HEK293 (cell line): ENCODE results near the gene UBE2D1.

Experiments
- OSR2 ChIP-seq: fragments of 450-650 bp; formaldehyde crosslinking; IDR thresholded peaks from 2 replicates; pipeline ENCODE4 v1.5.1; 2016; ENCODE audit warnings: missing biosample characterization, missing genetic modification characterization
- ZBTB1 ChIP-seq: fragments of 450-650 bp; formaldehyde crosslinking; IDR thresholded peaks from 2 replicates; pipeline ENCODE4 v1.5.1; 2016; ENCODE audit warnings: missing biosample characterization, missing genetic modification characterization
- ZBTB7A ChIP-seq: fragments of 450-650 bp; formaldehyde crosslinking; IDR thresholded peaks from 2 replicates; pipeline ENCODE4 v1.5.1; 2016; ENCODE audit warnings: low read depth, missing biosample characterization, missing genetic modification characterization
- ZNF274 ChIP-seq, 2 experiments: fragments of 200-500 bp in 1 of 2; fragments of 450-650 bp in 1 of 2; sonication (Bioruptor generic) in 1 of 2; formaldehyde crosslinking in 1 of 2; IDR thresholded peaks; 2 replicates each; pipeline versions ENCODE4 v1.5.1 to v1.6.1; 2014 to 2016; ENCODE audit warnings: borderline replicate concordance in 1 of 2, inconsistent platforms in 1 of 2, low read length in 1 of 2, missing biosample characterization in 1 of 2, missing genetic modification characterization in 1 of 2
- ZNF394 ChIP-seq: fragments of 450-650 bp; formaldehyde crosslinking; IDR thresholded peaks from 2 replicates; pipeline ENCODE4 v1.5.1; 2016; ENCODE audit warnings: missing biosample characterization, missing genetic modification characterization, mild to moderate bottlenecking, moderate library complexity, borderline replicate concordance
- ZNF426 ChIP-seq: fragments of 450-650 bp; formaldehyde crosslinking; IDR thresholded peaks from 2 replicates; pipeline ENCODE4 v1.5.1; 2017; ENCODE audit warnings: missing biosample characterization, missing genetic modification characterization, mild to moderate bottlenecking, inconsistent platforms, moderate library complexity
- ZNF571 ChIP-seq: fragments of 450-650 bp; formaldehyde crosslinking; IDR thresholded peaks from 2 replicates; pipeline ENCODE4 v1.5.0; 2017; ENCODE audit warnings: missing biosample characterization, missing genetic modification characterization
- ZNF660 ChIP-seq: fragments of 450-650 bp; IDR thresholded peaks from 2 replicates; pipeline ENCODE4 v1.5.1; 2018; ENCODE audit warnings: missing biosample characterization, mild to moderate bottlenecking, missing genetic modification characterization
- TF ChIP-seq, protein P1 (sequence below): fragments of 450-650 bp; formaldehyde crosslinking; IDR thresholded peaks from 2 replicates; pipeline ENCODE4 v1.5.1; 2016; ENCODE audit warnings: missing biosample characterization, missing genetic modification characterization
- TF ChIP-seq, protein P2 (sequence below): fragments of 450-650 bp; formaldehyde crosslinking; IDR thresholded peaks from 2 replicates; pipeline ENCODE4 v1.5.1; 2016; ENCODE audit warnings: missing biosample characterization, missing genetic modification characterization

DNA sequence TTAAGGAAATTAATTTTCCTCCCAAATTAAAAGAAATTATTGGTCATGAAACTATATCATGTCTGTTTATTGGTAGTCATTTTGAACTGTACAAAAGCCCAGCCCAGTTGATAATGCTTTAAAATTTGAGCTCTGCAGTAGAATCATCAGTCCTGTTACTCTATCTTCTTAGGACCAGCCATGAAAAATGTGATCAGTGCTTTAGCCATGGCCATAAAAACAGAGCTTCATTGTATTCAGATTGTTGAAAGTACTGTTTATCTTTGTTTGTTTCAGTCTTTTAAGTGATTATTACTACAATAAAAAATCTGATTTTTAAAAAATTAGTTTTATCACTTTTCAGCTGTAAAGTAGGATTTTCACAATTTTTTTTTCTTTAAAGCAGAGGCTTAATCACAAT lies 36.7 kb downstream of the UBE2D1 start:
- TF ChIP-seq, protein P1, sequence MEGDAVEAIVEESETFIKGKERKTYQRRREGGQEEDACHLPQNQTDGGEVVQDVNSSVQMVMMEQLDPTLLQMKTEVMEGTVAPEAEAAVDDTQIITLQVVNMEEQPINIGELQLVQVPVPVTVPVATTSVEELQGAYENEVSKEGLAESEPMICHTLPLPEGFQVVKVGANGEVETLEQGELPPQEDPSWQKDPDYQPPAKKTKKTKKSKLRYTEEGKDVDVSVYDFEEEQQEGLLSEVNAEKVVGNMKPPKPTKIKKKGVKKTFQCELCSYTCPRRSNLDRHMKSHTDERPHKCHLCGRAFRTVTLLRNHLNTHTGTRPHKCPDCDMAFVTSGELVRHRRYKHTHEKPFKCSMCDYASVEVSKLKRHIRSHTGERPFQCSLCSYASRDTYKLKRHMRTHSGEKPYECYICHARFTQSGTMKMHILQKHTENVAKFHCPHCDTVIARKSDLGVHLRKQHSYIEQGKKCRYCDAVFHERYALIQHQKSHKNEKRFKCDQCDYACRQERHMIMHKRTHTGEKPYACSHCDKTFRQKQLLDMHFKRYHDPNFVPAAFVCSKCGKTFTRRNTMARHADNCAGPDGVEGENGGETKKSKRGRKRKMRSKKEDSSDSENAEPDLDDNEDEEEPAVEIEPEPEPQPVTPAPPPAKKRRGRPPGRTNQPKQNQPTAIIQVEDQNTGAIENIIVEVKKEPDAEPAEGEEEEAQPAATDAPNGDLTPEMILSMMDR (tag by site-specific recombination): no peak
- TF ChIP-seq OSR2 (tag by site-specific recombination): no peak
- no peak for TF ChIP-seq ZNF274 (IDR thresholded peaks at IDR 0.05; ENCODE audit: low read length)
- TF ChIP-seq ZNF274 (tag by site-specific recombination; IDR thresholded peaks at IDR 0.05; ENCODE audit: borderline replicate concordance): no peak
- no peak for TF ChIP-seq ZBTB1 (tag by site-specific recombination)
- TF ChIP-seq, protein P2, sequence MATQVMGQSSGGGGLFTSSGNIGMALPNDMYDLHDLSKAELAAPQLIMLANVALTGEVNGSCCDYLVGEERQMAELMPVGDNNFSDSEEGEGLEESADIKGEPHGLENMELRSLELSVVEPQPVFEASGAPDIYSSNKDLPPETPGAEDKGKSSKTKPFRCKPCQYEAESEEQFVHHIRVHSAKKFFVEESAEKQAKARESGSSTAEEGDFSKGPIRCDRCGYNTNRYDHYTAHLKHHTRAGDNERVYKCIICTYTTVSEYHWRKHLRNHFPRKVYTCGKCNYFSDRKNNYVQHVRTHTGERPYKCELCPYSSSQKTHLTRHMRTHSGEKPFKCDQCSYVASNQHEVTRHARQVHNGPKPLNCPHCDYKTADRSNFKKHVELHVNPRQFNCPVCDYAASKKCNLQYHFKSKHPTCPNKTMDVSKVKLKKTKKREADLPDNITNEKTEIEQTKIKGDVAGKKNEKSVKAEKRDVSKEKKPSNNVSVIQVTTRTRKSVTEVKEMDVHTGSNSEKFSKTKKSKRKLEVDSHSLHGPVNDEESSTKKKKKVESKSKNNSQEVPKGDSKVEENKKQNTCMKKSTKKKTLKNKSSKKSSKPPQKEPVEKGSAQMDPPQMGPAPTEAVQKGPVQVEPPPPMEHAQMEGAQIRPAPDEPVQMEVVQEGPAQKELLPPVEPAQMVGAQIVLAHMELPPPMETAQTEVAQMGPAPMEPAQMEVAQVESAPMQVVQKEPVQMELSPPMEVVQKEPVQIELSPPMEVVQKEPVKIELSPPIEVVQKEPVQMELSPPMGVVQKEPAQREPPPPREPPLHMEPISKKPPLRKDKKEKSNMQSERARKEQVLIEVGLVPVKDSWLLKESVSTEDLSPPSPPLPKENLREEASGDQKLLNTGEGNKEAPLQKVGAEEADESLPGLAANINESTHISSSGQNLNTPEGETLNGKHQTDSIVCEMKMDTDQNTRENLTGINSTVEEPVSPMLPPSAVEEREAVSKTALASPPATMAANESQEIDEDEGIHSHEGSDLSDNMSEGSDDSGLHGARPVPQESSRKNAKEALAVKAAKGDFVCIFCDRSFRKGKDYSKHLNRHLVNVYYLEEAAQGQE (tag by site-specific recombination): no peak
- TF ChIP-seq ZNF660 (tag by site-specific recombination): no peak
- TF ChIP-seq ZNF571 (tag by site-specific recombination): no peak
- no peak for TF ChIP-seq ZNF426 (tag by site-specific recombination)
- TF ChIP-seq ZNF394 (tag by site-specific recombination): no peak
- no peak for TF ChIP-seq ZBTB7A (tag by site-specific recombination)
